OCI-LY7 (cell line): ENCODE results near the gene POLDIP3. TPM values are rescaled to one million over a fixed set of nuclear protein-coding genes. Genes with fewer than 3 reads are reported as not detected.

ENCODE experiments used
- BruUV-seq: library from RNA; stranded (reverse); fragments of 400-500 nt; replicated peaks from 2 replicates; lab custom pipeline; 2021; lab: Mats Ljungman, UMichigan
- CTCF ChIA-PET: fragments of 300-600 bp; sonication (Branson Sonifier 250); formaldehyde crosslinking; loops from one replicate; lab custom pipeline; 2022; ENCODE audit warnings: antibody characterized with exemption; ENCODE audit not compliant: unreplicated experiment; lab: Charles Lee
- POLR2A ChIA-PET: fragments of 300-600 bp; sonication (Branson Sonifier 250); formaldehyde crosslinking; loops from one replicate; lab custom pipeline; 2022; ENCODE audit warnings: antibody characterized with exemption; lab: Charles Lee
- DNase-seq: peaks from one replicate; pipeline ENCODE4 v3.0.0-alpha.2; 2015; ENCODE audit warnings: low spot score
- H2AFZ ChIP-seq: fragments of 200-600 bp; sonication (generic), shearing (Covaris generic); 2 replicates; pipeline ENCODE4 v1.6.1; 2014; ENCODE audit warnings: mild to moderate bottlenecking, antibody characterized with exemption, low read length, moderate library complexity
- H3K27ac ChIP-seq: fragments of 200-600 bp; sonication (generic); 2 replicates; pipeline ENCODE4 v1.5.1; 2014; ENCODE audit warnings: mixed run types, low read depth, mild to moderate bottlenecking, moderate library complexity, low read length, inconsistent platforms; ENCODE audit not compliant: poor library complexity, severe bottlenecking
- H3K36me3 ChIP-seq: fragments of 200-600 bp; sonication (generic); 2 replicates; pipeline ENCODE4 v1.6.1; 2014; ENCODE audit warnings: mild to moderate bottlenecking, antibody characterized with exemption, low read length, moderate library complexity, mixed read lengths; ENCODE audit not compliant: insufficient read depth
- H3K4me1 ChIP-seq: fragments of 200-600 bp; sonication (generic); 2 replicates; pipeline ENCODE4 v1.5.1; 2014; ENCODE audit warnings: mild to moderate bottlenecking, low read length; ENCODE audit not compliant: insufficient read depth, poor library complexity, severe bottlenecking
- H3K4me2 ChIP-seq: fragments of 200-600 bp; sonication (generic); 2 replicates; pipeline ENCODE4 v1.6.1; 2014; ENCODE audit warnings: mild to moderate bottlenecking, low read length
- H3K4me3 ChIP-seq: fragments of 200-600 bp; sonication (generic); 2 replicates; pipeline ENCODE4 v1.5.1; 2014; ENCODE audit warnings: mild to moderate bottlenecking, low read depth, low read length; ENCODE audit not compliant: poor library complexity, severe bottlenecking
- H3K79me2 ChIP-seq: fragments of 200-600 bp; sonication (generic); 2 replicates; pipeline ENCODE4 v1.6.1; 2016; ENCODE audit warnings: low read depth, mild to moderate bottlenecking, low read length, moderate library complexity, mixed read lengths; ENCODE audit not compliant: insufficient read depth
- H3K9me2 ChIP-seq: fragments of 200-600 bp; sonication (generic); 2 replicates; pipeline ENCODE4 v1.6.1; 2016; ENCODE audit warnings: mild to moderate bottlenecking, low read length, mixed read lengths; ENCODE audit not compliant: insufficient read depth
- H3K9me3 ChIP-seq: fragments of 200-600 bp; sonication (generic); 2 replicates; pipeline ENCODE4 v1.6.1; 2014; ENCODE audit warnings: mild to moderate bottlenecking, mixed run types, low read length, mixed read lengths
- H4K20me1 ChIP-seq: fragments of 200-600 bp; sonication (generic); 2 replicates; pipeline ENCODE4 v1.6.1; 2014; ENCODE audit warnings: mild to moderate bottlenecking, antibody characterized with exemption, low read length, moderate library complexity, mixed read lengths; ENCODE audit not compliant: insufficient read depth
- EZH2phosphoT487 ChIP-seq: fragments of 200-600 bp; sonication (generic); IDR thresholded peaks from 2 replicates; pipeline ENCODE4 v1.6.1; 2018; ENCODE audit warnings: low read depth, borderline replicate concordance, mild to moderate bottlenecking, mixed run types, antibody characterized with exemption, low read length, moderate library complexity, mixed read lengths
- intact Hi-C: fragments of 100-400 bp; cut with micrococcal nuclease; formaldehyde crosslinking; loops from one replicate; pipeline ENCODE4 v1.10.0; 2022; ENCODE audit not compliant: unreplicated experiment
- total RNA-seq, 2 experiments: library from RNA; depleted of rRNA in 1 of 2; stranded (reverse); fragments of >200 nt in 1 of 2; shearing (Covaris generic) in 1 of 2; gene quantifications; 2 replicates each; pipeline ENCODE4 v1.2.3, GENCODE V29; 2014 to 2022
- TF ChIP-seq, protein P1 (sequence below): fragments of 200-600 bp; sonication (generic); conservative IDR thresholded peaks from 2 replicates; pipeline ENCODE4 v1.5.1; 2014; ENCODE audit warnings: mild to moderate bottlenecking, antibody characterized with exemption, low read length, moderate library complexity, mixed read lengths

POLDIP3 gene
- total RNA-seq, 2 experiments from 2014 or later, result 70.7 to 73.5 TPM

DNA sequence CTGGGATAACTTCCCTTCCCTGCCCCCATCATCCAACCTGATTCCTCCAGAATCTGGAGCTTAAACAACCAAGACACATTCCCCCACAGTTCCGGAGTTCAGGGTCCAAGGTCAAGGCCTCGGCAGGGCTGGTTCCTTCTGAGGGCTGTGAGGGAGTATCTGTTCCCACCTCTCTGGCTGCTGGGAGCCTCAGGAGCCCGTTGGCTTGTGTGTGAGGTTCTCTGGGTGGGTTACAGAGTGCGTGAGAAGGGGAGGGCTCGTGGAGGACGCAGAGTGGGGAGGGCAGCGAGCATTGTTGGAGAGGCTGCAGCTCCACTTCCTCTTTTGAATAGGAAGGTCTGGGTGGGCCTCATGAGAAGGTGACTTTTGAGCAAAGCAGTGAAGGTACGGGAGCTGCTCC, 52.4 kb downstream of the POLDIP3 start:
- TF ChIP-seq EZH2phosphoT487, result no peak
- TF ChIP-seq, protein P1, sequence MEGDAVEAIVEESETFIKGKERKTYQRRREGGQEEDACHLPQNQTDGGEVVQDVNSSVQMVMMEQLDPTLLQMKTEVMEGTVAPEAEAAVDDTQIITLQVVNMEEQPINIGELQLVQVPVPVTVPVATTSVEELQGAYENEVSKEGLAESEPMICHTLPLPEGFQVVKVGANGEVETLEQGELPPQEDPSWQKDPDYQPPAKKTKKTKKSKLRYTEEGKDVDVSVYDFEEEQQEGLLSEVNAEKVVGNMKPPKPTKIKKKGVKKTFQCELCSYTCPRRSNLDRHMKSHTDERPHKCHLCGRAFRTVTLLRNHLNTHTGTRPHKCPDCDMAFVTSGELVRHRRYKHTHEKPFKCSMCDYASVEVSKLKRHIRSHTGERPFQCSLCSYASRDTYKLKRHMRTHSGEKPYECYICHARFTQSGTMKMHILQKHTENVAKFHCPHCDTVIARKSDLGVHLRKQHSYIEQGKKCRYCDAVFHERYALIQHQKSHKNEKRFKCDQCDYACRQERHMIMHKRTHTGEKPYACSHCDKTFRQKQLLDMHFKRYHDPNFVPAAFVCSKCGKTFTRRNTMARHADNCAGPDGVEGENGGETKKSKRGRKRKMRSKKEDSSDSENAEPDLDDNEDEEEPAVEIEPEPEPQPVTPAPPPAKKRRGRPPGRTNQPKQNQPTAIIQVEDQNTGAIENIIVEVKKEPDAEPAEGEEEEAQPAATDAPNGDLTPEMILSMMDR, result no peak
- ChIA-PET CTCF (no interaction called here), POLR2A (interaction anchor here (0.6 kb wide), 1 partner anchor 29 kb away, joined by 7 read pairs; no protein-coding TSS in a partner anchor)
- H3K27ac ChIP-seq, result peak overlapping the region; percentile 33
- no TSS peak for BruUV-seq
- H3K4me2 ChIP-seq, result peak overlapping the region; percentile 42
- no peaks in the 10 kb centered on the region for H3K9me3 ChIP-seq
- H2AFZ ChIP-seq, result no peak overlapping the region
- H3K79me2 ChIP-seq, result no peaks in the 10 kb centered on the region
- peak overlapping the region; percentile 3 for H3K4me3 ChIP-seq
- H3K9me2 ChIP-seq, result no peaks in the 10 kb centered on the region
- peaks cover 53% of the 10 kb centered on the region for H3K36me3 ChIP-seq
- H3K4me1 ChIP-seq, result peaks cover 29% of the 10 kb centered on the region
- no peaks in the 10 kb centered on the region for H4K20me1 ChIP-seq
- peak; percentile 70 for DNase-seq
- intact Hi-C loops, result no loop called here

DNA sequence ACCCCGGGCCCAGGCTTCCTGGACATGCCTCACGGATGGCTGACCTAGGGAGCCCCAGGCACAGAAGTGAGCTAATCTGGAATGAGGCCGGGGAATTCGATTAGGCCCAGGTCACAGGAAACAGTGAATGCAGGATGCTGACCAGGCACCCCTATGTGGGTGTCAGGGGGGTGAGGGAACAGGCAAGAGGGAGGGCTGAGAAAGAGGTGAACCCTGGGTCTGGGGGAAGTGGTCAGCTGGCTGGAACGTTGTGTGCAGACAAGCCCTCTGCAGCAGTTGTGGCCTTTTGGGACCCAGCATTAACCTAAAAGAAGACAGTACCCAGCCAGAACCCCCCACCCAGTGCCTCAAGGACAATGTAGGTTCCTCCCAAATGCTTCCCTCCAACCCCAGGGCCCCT, 52.8 kb downstream of the POLDIP3 start:
- Histone ChIP-seq H3K9me2 (no peaks in the 10 kb centered on the region), H3K4me2 (peak overlapping the region; percentile 42), H3K36me3 (peaks cover 53% of the 10 kb centered on the region), H3K79me2 (no peaks in the 10 kb centered on the region), H3K4me3 (no peak overlapping the region), H4K20me1 (no peaks in the 10 kb centered on the region), H3K9me3 (no peaks in the 10 kb centered on the region), H3K4me1 (peaks cover 29% of the 10 kb centered on the region), H2AFZ (no peak overlapping the region), H3K27ac (peak overlapping the region; percentile 33)
- TF ChIP-seq EZH2phosphoT487, result no peak
- DNase-seq, result no peak
- no TSS peak for BruUV-seq
- ChIA-PET CTCF (no interaction called here), POLR2A (no interaction called here)
- intact Hi-C loops, result no loop called here

DNA sequence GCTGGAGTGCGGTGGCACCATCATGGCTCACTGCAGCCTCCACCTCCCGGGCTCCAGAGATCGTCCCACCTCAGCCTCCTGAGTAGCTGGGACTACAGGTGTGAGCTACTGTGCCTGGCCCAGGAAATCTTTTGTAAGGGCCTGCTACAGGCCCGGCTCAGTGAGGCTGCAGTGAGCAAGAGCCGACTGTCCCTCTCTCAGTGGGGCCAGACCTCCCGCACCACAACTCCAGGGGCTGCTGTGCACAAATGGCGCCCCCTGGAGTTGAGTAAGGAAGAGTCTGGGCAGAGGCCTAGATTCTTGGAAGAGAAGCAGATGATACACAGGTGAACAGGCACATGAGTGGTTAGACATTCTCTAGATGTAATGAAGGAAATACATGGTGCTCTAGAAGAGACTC, 53.9 kb downstream of the POLDIP3 start:
- Histone ChIP-seq H3K4me3 (no peak overlapping the region), H3K36me3 (peaks cover 45% of the 10 kb centered on the region), H2AFZ (no peak overlapping the region), H3K4me2 (no peak overlapping the region), H3K9me3 (no peaks in the 10 kb centered on the region), H3K79me2 (no peaks in the 10 kb centered on the region), H4K20me1 (no peaks in the 10 kb centered on the region), H3K9me2 (no peaks in the 10 kb centered on the region), H3K4me1 (peaks cover 29% of the 10 kb centered on the region), H3K27ac (no peak overlapping the region)
- CTCF ChIA-PET, result no interaction called here
- peak; percentile 64 for DNase-seq
- POLR2A ChIA-PET, result no interaction called here
- no TSS peak for BruUV-seq
- intact Hi-C loops, result no loop called here
- TF ChIP-seq, protein P1, result peak; percentile 89
- TF ChIP-seq EZH2phosphoT487, result no peak
